Smooth muscle cell (in vitro differentiated cells): ENCODE results near the gene MLST8. TPM values are rescaled to one million over a fixed set of nuclear protein-coding genes. Genes with fewer than 3 reads are reported as not detected.

Source experiments
- DNase-seq: peaks from one replicate; lab custom pipeline; 2025; ENCODE audit not compliant: unreplicated experiment; lab: John Stamatoyannopoulos, UW
- H2AFZ ChIP-seq: fragments of 200-600 bp; sonication (generic); 2 replicates; pipeline ENCODE4 v1.6.0; 2016; ENCODE audit warnings: antibody characterized with exemption, low read depth, mild to moderate bottlenecking
- H3F3A ChIP-seq: fragments of 200-600 bp; sonication (generic); 2 replicates; pipeline ENCODE4 v1.6.0; 2017; ENCODE audit warnings: antibody characterized with exemption, low read depth
- H3K27ac ChIP-seq: fragments of 200-600 bp; sonication (generic); 2 replicates; pipeline ENCODE4 v1.5.1; 2016; ENCODE audit warnings: low read depth, mild to moderate bottlenecking
- H3K27me3 ChIP-seq: fragments of 200-600 bp; sonication (generic); 2 replicates; pipeline ENCODE4 v1.6.1; 2016; ENCODE audit warnings: low read depth, mild to moderate bottlenecking
- H3K36me3 ChIP-seq: fragments of 200-600 bp; sonication (generic); 2 replicates; pipeline ENCODE4 v1.5.1; 2016; ENCODE audit warnings: low read depth
- H3K4me1 ChIP-seq: fragments of 200-600 bp; sonication (generic); 2 replicates; pipeline ENCODE4 v1.5.1; 2016; ENCODE audit warnings: low read depth
- H3K4me2 ChIP-seq: fragments of 200-600 bp; sonication (generic); 2 replicates; pipeline ENCODE4 v1.6.0; 2016; ENCODE audit warnings: mild to moderate bottlenecking
- H3K4me3 ChIP-seq: fragments of 200-600 bp; sonication (generic); 2 replicates; pipeline ENCODE4 v1.5.1; 2016; ENCODE audit warnings: mild to moderate bottlenecking
- H3K79me2 ChIP-seq: fragments of 200-600 bp; sonication (generic); 2 replicates; pipeline ENCODE4 v1.6.0; 2016; ENCODE audit warnings: low read depth, mild to moderate bottlenecking
- H3K9ac ChIP-seq: fragments of 200-600 bp; sonication (generic); 2 replicates; pipeline ENCODE4 v1.6.0; 2016; ENCODE audit warnings: low read depth
- H3K9me3 ChIP-seq: fragments of 200-600 bp; sonication (generic); replicated peaks from 2 replicates; pipeline ENCODE4 v1.5.1; 2016; ENCODE audit warnings: low read depth
- H4K20me1 ChIP-seq: fragments of 200-600 bp; sonication (generic); 2 replicates; pipeline ENCODE4 v1.6.0; 2016; ENCODE audit warnings: low read depth
- CTCF ChIP-seq: fragments of 200-600 bp; sonication (generic); IDR thresholded peaks from 2 replicates; pipeline ENCODE4 v1.5.1; 2017; ENCODE audit warnings: borderline replicate concordance, mild to moderate bottlenecking, antibody characterized with exemption; ENCODE audit not compliant: insufficient read depth, poor library complexity, severe bottlenecking
- WGBS: methylation state at CpG from one replicate; pipeline ENCODE4 v1.1.7; 2016; ENCODE audit warnings: low lambda C conversion rate; 5-methylcytosine and 5-hydroxymethylcytosine counted together
- polyA plus RNA-seq: library from polyadenylated mRNA; unstranded; fragments of >200 nt; fragmentation: Nextera tagmentation; extraction: Ambion mirVana; gene quantifications from 2 replicates; pipeline ENCODE4 v1.2.1, GENCODE V29; 2016
- total RNA-seq: library from RNA; depleted of rRNA; stranded (reverse); fragments of >200 nt; gene quantifications from 2 replicates; pipeline ENCODE4 v1.2.3, GENCODE V29; 2014

Gene MLST8
- total and polyA plus RNA-seq, 2 experiments from 2014 or later = 37.2 to 67.0 TPM

- Histone ChIP-seq H3F3A (no peaks in the 10 kb centered on the region), H3K79me2 (peaks cover 7% of the 10 kb centered on the region), H3K4me2 (peak overlapping the region; percentile 85), H3K9me3 (no peaks in the 10 kb centered on the region), H3K4me1 (no peaks in the 10 kb centered on the region), H4K20me1 (no peaks in the 10 kb centered on the region), H3K9ac (peak overlapping the region; percentile 92), H3K4me3 (peak overlapping the region; percentile 93), H3K27ac (no peak overlapping the region), H3K27me3 (no peaks in the 10 kb centered on the region), H2AFZ (peak overlapping the region; percentile 89), H3K36me3 (no peaks in the 10 kb centered on the region)
- 75% methylated on average over 13 of the region's 13 CpGs for WGBS
- no peak for DNase-seq
- no peak for TF ChIP-seq CTCF
These were observed 694 bp upstream of the MLST8 start for GRCh38 chr16:2204416-2205103.

GRCh38 chr16:2205967-2206313, 686 bp downstream of the MLST8 start:
- Histone ChIP-seq H3K4me2 (peak overlapping the region; percentile 85), H3K9me3 (no peaks in the 10 kb centered on the region), H3K9ac (peak overlapping the region; percentile 92), H3K27ac (no peak overlapping the region), H4K20me1 (no peaks in the 10 kb centered on the region), H3F3A (no peaks in the 10 kb centered on the region), H3K4me3 (peak overlapping the region; percentile 93), H2AFZ (peak overlapping the region; percentile 89), H3K27me3 (no peaks in the 10 kb centered on the region), H3K4me1 (no peaks in the 10 kb centered on the region), H3K79me2 (peaks cover 7% of the 10 kb centered on the region), H3K36me3 (no peaks in the 10 kb centered on the region)
- DNase-seq = no peak
- TF ChIP-seq CTCF = no peak
- 48% methylated on average over 16 of the region's 16 CpGs for WGBS

- H3K9ac ChIP-seq = peak overlapping the region; percentile 92
- H3F3A ChIP-seq = no peaks in the 10 kb centered on the region
- no peaks in the 10 kb centered on the region for H4K20me1 ChIP-seq
- H3K27ac ChIP-seq = no peak overlapping the region
- peaks cover 7% of the 10 kb centered on the region for H3K79me2 ChIP-seq
- H3K36me3 ChIP-seq = no peaks in the 10 kb centered on the region
- H3K4me3 ChIP-seq = peak overlapping the region; percentile 93
- H3K27me3 ChIP-seq = no peaks in the 10 kb centered on the region
- no peak for TF ChIP-seq CTCF
- 93% methylated on average over 17 of the region's 18 CpGs for WGBS
- H3K9me3 ChIP-seq = no peaks in the 10 kb centered on the region
- no peak for DNase-seq
- no peak overlapping the region for H2AFZ ChIP-seq
- no peaks in the 10 kb centered on the region for H3K4me1 ChIP-seq
- H3K4me2 ChIP-seq = peak overlapping the region; percentile 85
These were observed 1.1 kb downstream of the MLST8 start for GRCh38 chr16:2206420-2206779.
